AG20443 (cell line): ENCODE measurements around the gene MYH2.
"Not testable (repeated sequence)": the region's sequence is repeated elsewhere in the genome, so short reads cannot be mapped to it uniquely, and the experiment has no call there.

Experiments
- DNase-seq: peaks from one replicate; pipeline ENCODE4 v3.0.0; 2012; ENCODE audit warnings: low spot score, mixed read lengths

Gene MYH2

DNA sequence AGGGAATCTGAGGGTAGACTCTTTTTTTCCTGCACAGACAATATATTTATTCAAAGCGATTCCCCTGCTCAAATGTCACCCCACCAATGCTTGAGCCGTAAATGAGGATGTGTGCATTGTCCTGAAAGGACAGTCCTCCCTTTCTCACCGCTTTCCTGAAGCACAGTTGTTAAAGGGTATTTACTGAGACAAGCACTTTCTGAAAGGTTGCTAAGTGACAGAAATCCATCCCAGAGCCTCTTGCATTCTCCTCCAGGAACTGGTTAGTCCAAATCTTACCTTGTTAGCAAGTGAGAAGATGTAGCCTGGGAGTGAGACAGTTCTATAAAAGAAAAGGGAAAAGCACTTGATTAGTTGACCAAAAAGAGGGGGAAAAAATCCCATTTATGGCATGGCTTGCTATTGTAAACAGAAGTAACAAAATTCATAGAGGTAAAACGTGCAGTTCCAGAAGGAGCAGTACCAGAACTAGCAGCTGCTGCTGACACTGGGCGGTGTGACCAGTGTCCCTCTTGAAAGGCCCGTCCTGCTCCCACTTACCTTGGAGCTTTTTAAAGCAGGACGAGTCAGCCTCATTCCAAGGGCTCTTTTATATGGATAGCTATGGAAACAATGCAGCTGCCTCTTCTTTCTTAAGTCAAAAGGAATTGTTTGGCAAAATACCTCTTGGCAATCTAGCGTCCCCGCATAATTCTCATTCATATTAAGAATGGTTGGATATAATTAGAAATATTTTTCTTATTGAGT lies at the start of gene MYH2:
Gene MYH2, minus strand, starts transcription at position 563 of the 747 bp plus-strand sequence. CDS start 1,738 bp downstream, outside the sequence.
- peak; percentile 23 for DNase-seq

DNA sequence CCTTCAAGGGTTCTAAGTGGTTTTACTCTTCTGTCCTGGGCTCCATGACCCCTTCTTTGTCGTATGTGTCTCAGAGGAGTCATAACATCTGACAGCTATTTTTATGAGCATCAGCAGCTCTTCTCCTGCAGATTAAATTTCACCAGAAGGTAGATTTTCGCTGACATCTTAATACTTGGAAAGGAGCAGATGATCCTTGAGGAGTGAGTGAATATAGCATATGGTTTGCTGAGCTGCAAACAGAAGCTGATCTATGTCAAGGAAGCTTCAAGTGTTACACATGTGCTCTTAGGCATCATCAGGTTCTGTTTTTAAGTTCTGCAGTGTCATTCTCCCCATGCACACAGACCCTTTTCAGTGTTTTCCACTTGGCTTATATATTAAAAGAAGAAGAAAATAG lies 49.2 kb upstream of the MYH2 start:
- DNase-seq: no peak

DNA sequence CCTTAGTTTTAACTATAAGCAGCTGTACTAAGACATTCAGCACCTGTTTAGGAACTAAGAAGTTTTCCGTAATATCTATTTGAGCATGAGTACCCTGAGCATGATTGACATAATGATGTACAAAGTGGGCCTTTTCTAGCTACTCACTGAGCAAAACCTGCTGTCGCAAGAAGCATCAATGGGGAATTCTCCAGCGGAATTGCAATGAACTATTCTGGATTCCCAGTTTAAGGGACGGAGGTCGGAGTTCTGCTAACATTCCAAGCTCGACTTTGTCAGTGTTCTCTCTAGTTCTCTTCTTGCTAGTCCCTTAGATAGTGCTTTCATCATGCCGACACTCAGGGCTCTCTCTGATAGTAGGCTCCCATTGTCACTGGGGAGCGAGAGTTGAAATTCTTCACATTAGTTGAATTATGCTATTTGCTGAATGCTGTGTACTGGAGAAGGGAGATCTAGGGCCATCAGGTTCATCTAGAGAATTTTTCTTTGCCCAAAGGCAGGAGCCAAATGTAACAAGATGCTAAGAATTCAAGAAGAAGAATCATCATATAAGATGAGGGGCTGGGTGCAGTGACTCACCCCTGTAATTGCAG lies 40.2 kb upstream of the MYH2 start:
- DNase-seq: no peak

DNA sequence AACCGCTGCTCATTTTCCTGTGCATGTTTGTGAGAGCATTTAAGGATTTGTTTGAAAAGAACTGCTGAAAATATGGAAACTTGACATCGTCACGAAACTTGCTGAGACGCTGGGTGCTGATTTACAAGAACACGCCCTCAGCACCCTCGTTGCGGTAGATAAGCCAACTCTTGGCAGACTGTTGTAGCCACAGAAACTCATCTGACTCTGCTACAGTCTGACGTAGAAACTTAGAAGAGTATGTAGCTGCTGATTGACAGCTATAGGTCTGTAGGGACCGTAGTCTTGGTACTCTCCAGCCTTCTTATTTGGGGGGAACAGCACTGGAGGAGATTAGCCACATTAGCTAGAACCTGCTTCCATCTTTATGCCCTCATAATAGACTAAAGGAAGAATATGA lies 36.1 kb upstream of the MYH2 start:
- no peak for DNase-seq

DNA sequence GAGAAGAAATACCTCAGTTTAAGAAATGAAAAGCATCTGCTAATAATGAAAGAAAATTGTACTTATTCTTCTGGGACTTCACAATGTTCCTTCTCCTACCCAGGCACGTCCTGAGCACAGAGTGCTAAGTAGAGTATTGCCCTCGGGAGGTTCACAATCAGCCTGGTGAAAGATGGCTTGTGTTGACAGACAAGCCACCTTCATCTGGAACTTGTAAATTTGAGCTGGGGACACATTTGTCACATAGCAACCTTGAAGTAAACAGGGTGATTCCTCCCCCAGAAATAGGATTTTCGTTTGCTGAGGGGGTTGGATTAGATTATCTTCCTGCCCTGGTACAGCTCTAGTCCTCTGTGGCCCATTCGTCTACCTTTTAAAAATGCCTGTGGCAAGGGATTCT lies 34.4 kb upstream of the MYH2 start:
- DNase-seq: no peak

DNA sequence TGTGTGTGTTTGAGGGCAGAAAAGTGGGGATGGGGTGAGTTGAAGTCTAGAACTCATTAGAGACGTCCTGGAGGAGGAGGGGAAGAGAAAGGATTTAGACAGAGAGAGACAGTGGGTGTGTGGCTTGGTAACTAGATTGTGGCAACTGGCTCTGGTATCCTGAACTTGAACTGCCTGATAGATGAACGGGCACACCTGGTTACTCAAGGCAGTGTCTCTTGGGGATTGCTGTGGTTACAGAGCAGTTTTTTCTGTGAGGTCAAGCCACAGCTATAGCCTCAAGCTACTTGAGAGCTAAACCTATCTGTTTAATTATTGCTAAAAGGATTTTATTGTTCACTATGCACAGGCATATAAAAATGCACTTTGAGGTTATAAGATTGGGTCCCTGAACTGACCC lies 29.8 kb upstream of the MYH2 start:
- no peak for DNase-seq

DNA sequence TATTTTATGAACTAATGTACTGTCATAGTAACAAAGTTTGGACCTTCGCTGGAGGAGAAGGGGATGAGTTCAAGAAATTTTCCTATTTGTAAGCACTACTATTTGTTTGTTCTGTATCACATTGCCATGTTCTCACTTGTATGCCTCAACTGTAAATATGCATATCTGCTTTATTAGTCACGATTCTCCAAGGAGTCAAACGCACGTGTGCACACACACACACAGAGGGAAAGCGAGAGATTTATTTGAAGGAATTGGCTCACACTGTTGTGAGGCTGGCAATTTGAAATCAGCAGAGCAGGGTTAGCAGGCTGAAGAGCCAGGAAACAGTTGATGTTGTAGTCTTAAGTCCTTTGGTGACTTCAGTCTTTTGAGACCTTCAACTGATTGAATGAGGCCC lies 24.9 kb upstream of the MYH2 start:
- DNase-seq: no peak

DNA sequence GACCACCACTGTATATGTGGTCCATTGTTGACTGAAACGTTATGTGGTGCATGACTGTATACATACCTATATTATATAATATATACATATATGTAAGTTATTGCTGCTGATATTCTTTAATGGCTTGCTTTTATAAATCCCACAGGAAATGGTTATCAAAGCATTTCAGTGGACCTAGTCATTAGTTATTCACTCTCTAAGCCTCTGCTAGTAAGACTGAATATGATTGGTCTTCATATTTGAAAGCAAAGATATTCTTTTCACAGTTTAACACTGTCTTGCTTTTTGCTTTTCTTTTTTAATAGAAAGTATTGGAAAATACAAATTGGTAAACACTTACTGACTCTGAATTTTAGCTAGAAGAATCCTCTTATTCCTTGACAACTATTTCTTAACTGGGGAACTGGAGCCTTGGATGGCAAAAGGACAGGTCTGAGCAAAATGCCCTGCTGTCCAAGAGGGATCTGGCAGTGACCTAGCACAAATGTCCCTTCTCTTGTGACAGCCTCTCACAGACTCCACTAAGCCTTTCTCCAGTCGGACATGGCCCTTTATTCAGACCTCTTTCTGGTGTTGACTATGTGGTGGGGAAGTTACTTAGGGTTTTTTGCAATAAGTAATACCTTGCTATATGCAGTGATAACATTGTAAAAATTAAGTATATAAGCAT lies 14.7 kb upstream of the MYH2 start:
- DNase-seq: no peak

DNA sequence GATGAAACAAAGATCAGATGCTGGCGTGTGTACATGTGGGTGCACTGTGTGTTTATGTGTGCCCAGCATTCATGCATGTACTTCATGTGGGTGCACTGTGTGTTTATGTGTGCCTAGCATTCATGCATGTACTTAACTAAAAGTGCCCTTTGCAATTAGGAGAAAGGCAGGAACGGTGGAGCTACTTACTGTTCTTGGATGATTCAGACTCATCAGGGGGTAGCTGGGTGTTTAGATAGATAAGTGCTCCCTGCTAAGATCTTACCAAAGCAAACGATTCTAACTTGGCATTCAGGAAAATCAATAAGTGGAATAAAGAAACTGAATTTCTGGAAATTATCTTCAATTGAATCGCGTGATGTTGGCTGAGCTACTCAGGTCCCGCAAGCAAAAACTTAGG lies 8.6 kb upstream of the MYH2 start:
- no peak for DNase-seq

DNA sequence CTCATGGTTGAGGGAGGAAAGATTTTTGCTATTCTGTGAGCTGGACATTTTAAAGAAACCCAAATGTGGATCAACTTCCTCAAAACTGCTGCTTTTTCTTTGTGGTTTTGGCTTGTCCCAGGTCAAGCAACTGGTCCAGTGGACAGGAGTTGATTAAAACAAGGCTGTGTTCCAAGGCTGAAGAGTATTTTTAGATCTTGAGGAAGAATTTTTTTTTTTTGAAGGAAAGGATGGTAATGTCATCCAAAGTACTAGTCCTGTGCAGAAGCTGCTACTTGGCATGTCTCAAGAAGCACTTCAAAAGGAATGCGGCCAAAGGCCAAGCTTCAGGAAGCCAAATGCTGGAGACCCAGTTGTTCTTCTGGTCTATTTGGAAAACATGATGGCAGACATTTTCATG lies 8.0 kb upstream of the MYH2 start:
- DNase-seq: peak; percentile 81

DNA sequence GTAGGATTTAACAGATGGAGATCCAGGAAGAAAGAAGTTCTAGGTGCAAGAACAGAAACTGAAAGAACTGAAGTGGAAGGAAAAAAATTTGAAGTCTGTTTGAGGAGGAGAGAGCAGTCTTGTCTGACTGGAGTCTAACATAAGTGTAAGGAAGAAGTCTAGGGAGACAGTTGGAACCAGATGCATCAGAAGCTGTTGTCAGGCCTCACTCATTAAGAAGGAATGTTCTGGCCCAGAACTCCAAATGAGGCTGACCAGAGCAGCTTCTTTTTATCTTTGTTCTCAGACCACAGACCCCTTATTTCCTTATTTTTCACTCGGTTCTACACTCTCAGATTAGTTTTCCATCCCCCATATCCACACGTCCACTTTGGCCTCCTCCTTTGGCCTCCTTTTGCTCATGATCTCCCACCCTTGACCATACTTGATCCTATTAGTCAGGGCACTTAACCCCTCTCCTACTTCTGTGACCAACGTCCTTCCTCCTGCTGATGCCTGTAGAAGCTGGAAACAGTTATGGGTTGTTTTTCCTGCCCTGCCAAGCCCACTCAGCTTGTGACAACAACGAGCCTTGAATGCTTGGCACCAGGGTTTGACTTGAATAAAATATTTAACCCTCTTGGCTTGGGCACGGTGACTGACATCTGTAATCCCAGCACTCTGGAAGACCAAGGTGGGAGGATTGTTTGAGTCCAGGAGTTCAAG lies 7.0 kb upstream of the MYH2 start:
- DNase-seq: peak; percentile 61

DNA sequence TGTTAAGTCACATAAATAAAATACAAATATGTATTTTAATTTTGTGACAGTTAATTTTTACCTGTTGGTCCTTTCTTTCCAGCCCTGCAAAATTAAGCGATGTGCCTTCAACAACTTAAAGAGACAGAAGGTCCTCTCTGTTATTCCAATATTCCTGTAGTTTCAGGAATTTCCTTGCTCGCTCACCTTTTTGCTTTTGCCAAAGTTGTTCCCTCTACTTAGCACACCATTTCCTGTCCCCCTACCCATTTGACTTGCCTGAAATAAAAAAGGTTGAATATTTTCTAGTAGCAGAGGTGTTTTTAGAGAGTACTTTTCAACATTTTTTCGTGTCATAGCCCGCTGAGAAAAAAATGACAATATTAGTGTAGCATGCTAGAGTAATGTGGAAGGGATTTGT lies 556 bp upstream of the MYH2 start:
- no peak for DNase-seq

DNA sequence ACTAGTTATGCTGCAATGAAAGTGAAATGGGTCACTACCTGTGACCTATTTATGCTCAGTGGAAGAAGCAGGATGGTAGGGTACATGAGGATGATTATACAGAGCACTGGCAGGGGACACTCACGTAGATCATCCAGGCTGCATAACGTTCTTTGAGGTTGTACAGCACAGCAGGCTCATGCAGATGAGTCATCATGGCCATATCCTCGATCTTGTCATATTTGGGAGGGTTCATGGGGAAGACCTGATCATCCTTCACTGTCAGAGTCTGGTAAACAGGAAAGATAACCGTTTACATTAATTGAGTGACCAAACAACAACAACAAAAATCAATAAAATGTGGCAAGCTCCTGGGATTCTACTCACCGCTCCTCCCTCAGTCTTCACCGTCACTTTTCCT lies 2.1 kb downstream of the MYH2 start:
- DNase-seq: no peak

DNA sequence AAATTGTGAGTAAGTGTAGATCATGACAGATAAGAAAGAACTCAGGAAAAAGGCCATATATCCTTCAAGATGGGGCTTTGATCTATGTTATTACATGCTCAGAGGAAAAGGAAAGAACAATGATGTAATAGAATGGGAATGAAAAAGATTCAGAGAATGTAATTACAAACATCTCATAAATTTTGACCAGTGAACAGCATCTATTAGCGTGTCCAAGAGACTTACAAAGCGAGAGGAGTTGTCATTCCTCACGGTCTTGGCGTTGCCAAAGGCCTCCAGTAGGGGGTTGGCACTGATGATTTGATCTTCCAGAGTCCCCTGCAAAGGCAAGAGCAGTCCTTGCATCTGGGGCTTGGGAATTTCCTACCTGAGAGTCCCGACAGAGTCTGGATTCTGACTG lies 6.0 kb downstream of the MYH2 start:
- peak; percentile 56 for DNase-seq

DNA sequence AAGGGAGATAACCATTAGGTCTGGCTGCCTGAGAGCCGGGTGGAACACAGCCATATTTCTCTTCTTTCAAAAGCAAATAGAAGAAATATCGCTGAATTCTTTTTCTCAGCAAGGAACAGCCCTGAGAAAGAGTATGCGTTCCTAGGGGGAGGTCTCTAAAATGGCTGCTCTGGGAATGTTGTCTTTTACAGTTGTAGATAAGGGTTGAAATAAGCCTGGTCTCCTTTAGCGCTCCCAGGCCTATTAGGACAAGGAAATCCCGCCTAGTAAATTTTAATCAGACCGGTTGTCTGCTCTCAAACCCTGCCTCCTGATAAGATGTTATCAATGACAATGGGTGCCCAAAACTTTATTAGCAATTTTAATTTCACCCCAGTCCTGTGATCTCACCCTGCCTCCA lies 8.3 kb downstream of the MYH2 start:
- DNase-seq: not testable (repeated sequence)

DNA sequence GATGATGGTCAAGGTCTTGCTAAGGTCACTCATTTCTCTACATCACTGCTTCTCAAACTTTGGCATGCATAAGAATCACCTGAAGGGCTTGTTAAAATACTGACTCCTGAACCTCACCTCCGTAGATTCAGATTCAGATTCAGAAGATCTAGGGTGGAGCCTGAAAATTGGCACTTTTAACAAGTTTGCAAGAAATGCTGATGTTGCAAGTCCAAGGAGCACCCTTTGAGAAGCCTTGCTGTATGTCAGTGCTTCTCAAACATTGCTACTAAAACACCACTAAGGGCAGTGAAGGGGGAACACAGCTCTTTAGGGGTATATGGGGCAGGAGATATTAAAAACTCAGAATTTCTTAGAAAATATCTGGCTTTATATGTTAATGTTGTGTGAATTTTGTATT lies 17.4 kb downstream of the MYH2 start:
- no peak for DNase-seq

DNA sequence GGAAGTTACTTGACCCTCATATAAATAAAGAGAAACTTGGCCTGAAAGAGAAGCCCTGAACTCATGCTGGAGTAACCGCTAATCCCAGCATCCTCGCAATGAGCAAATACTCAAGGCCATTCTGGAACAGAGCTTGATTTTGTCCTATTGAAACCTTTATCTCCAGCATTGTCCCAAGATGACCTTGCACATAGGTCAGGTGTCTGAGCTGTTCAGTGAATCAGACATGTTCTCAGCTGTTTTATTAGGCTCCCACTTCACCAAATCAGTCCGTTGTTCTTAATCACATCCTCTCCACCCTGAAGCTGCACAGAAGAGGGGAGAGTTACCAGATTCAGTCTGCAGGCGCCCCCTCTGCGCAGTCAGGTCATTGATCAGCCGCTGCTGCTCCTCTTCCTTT lies 22.0 kb downstream of the MYH2 start:
- DNase-seq: no peak

DNA sequence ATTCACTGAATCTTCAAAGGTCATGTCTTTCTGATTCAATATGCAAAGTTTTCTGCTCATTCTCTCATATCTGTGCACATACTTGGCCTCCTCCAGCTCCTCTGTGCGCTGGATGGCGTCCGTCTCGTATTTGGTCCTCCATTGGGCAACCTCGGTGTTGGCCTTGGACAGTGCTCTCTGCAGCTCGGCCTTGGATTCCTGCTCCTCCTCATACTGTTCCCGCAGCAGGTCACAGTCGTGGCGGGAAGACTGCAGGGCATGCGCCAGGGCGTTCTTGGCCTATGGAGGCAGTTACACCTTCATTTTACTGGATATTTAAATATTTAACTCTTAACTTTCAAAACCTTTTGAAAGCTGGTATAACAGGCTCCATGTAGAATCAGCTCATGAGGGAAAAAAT lies 22.9 kb downstream of the MYH2 start:
- DNase-seq: no peak

DNA sequence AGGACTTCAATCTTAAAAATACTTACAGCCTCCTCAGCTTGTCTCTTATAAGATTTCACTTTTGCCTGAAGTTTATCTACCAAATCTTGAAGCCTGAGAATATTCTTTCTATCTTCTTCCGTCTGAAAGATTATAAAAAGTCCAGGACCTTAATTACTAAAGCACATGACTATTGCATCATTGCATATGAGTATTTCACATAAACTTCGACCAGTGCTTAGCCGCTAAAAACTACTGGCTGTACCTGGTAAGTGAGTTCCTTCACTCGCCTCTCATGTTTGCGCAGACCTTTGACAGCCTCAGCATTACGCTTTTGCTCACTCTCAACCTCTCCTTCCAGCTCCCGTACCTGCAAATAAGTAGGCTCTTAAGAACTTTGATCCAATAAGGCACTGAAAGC lies 26.4 kb downstream of the MYH2 start:
- DNase-seq: no peak

DNA sequence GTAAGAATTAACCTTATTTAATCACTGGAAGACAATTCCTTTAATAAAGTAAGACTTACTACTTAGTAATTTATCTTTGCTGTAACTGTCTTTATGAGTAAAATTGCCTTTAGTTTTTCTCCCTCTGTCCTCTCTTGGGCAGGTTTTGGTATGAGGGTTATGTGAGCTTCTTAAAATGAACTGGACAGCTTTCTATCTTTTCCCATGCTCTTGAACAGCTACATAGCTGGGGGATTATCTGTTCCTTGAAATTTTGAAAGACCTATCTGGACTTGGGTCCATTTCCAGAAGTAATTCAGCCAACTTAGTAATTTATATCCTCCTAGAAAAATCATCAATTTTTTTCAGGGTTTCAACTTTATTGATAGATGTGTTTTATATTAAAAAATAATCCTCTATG lies 27.5 kb downstream of the MYH2 start:
- DNase-seq: no peak

DNA sequence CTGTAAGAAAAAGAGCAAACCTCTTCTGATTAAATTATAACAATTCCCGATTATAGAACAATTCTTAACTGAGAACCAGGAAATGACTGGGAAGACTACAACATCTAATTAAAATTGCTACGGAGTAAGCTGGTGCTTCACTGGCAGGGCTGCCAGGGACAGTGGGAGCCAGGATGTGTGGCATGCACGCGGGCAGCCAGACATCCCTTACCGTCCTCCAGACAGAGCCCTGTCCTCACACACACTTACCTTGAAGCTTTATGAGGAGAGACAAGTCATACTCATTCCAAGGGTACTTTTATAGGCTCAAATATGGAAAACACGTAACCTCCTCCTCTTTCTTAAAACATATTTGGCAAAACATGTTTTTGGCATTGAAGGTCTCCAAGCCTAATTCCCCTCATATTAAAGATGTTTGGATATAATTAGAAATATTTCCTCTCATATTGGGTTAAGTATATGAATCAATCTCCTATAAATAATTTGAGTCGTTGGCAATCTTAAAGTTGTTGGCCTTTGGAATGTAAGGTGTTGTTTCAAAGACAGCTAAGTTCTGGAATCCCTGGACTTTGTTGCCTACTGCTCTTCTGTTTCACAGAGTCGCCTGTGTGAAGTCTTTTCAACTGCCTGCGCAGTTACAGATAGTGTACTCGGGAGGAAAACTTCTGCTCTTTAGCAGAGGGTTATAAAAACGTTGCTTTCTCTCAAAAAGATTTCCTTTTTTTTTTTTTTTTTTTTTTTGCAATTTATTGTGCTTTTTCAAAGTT lies 31.0 kb downstream of the MYH2 start, which contains the start of gene MYH1:
Gene MYH1, minus strand, starts transcription at position 272 of the 767 bp plus-strand sequence. CDS start 1,900 bp downstream, outside the sequence.
- no peak for DNase-seq

DNA sequence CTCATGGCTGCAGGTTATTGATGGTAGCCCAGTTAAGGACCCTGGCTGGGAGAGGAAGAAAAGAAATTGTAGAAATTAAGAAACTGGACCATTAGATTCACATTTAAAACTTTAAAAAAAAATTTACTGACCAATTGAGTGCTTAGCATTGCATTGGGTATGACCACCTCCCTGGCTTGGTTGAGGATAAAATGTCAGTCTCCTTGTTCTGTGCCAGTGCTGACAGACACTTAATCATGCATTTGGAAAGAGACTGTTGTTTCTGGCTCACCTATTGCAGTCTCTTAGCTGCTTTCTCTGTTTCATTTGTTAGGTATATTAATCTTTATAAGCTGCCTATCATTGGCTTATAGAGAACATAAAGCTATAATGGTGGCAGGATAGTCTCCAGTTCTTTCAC lies 32.8 kb downstream of the MYH2 start:
- no peak for DNase-seq
